ENCODE data around the gene A1BG.

DNA sequence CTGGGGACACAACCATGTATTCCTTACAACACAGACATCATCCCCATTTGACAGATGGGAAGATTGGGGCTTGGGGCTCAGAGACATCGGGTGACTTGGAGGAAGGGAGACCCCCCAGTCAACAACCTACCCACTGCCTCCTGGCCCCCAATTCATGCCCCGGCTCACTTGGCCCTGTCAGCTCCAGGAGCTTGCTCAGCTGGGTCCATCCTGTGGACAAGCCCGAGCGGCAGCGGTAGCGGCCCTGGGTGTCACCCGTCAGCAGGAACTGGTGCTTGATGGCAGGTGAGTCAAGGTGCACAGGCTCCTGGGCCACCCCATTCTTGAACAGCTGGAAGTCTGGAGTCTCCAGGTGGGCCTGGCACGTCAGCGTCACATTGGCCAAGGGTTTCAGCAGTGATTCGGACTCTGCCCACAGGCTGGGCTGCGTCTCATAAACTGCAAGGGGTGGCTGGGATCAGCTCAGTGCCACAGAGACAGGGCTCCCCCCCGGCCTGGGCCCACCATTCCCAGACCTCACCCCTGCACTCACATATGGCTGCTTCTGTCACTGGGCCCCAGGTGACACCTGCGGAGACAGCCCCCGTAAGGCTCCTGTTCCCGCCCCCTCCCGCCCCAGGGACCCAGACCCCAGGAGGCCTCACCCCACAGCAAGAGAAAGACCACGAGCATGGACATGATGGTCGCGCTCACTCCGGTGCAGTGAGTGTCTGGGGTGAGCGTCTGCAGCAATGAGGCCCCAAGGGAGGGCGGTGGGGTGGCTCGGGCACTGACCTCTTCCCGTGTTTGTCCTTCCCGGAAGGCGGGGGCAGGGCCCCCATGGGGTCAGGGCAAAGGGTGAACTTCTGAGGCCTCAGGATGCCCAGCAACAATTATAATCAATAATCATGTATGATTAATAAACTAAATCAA lies at the start of gene A1BG:
- TF ChIP-seq, protein P1, sequence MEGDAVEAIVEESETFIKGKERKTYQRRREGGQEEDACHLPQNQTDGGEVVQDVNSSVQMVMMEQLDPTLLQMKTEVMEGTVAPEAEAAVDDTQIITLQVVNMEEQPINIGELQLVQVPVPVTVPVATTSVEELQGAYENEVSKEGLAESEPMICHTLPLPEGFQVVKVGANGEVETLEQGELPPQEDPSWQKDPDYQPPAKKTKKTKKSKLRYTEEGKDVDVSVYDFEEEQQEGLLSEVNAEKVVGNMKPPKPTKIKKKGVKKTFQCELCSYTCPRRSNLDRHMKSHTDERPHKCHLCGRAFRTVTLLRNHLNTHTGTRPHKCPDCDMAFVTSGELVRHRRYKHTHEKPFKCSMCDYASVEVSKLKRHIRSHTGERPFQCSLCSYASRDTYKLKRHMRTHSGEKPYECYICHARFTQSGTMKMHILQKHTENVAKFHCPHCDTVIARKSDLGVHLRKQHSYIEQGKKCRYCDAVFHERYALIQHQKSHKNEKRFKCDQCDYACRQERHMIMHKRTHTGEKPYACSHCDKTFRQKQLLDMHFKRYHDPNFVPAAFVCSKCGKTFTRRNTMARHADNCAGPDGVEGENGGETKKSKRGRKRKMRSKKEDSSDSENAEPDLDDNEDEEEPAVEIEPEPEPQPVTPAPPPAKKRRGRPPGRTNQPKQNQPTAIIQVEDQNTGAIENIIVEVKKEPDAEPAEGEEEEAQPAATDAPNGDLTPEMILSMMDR (IDR thresholded peaks at IDR 0.05 in 2 of 3, conservative IDR thresholded peaks at IDR 0.05 in 1 of 3; ENCODE audit: borderline replicate concordance in 1 of 3, insufficient read depth in 1 of 3, low read depth in 2 of 3, low read length in 2 of 3) = no peak
- TF ChIP-seq POLR2A (IDR thresholded peaks at IDR 0.05; ENCODE audit: borderline replicate concordance, extremely low read depth, insufficient read depth, insufficient read length) (no peak), EZH2 (IDR thresholded peaks at IDR 0.05) (no peak), EGR1 (IDR thresholded peaks at IDR 0.05; ENCODE audit: low read depth) (no peak), POLR2AphosphoS5 (IDR thresholded peaks at IDR 0.05; ENCODE audit: low read depth, low read length) (no peak), CBX3 (IDR thresholded peaks at IDR 0.05; ENCODE audit: low read depth) (no peak)
- TF ChIP-seq, protein P2, sequence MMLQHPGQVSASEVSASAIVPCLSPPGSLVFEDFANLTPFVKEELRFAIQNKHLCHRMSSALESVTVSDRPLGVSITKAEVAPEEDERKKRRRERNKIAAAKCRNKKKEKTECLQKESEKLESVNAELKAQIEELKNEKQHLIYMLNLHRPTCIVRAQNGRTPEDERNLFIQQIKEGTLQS (IDR thresholded peaks at IDR 0.05) = no peak
- TF ChIP-seq, protein P3, sequence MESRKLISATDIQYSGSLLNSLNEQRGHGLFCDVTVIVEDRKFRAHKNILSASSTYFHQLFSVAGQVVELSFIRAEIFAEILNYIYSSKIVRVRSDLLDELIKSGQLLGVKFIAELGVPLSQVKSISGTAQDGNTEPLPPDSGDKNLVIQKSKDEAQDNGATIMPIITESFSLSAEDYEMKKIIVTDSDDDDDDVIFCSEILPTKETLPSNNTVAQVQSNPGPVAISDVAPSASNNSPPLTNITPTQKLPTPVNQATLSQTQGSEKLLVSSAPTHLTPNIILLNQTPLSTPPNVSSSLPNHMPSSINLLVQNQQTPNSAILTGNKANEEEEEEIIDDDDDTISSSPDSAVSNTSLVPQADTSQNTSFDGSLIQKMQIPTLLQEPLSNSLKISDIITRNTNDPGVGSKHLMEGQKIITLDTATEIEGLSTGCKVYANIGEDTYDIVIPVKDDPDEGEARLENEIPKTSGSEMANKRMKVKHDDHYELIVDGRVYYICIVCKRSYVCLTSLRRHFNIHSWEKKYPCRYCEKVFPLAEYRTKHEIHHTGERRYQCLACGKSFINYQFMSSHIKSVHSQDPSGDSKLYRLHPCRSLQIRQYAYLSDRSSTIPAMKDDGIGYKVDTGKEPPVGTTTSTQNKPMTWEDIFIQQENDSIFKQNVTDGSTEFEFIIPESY (IDR thresholded peaks at IDR 0.05; ENCODE audit: extremely low read depth, insufficient replicate concordance, low read length) = no peak
- TF ChIP-seq, protein P4, sequence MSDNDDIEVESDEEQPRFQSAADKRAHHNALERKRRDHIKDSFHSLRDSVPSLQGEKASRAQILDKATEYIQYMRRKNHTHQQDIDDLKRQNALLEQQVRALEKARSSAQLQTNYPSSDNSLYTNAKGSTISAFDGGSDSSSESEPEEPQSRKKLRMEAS (IDR thresholded peaks at IDR 0.05) = no peak
- TF ChIP-seq, protein P5, sequence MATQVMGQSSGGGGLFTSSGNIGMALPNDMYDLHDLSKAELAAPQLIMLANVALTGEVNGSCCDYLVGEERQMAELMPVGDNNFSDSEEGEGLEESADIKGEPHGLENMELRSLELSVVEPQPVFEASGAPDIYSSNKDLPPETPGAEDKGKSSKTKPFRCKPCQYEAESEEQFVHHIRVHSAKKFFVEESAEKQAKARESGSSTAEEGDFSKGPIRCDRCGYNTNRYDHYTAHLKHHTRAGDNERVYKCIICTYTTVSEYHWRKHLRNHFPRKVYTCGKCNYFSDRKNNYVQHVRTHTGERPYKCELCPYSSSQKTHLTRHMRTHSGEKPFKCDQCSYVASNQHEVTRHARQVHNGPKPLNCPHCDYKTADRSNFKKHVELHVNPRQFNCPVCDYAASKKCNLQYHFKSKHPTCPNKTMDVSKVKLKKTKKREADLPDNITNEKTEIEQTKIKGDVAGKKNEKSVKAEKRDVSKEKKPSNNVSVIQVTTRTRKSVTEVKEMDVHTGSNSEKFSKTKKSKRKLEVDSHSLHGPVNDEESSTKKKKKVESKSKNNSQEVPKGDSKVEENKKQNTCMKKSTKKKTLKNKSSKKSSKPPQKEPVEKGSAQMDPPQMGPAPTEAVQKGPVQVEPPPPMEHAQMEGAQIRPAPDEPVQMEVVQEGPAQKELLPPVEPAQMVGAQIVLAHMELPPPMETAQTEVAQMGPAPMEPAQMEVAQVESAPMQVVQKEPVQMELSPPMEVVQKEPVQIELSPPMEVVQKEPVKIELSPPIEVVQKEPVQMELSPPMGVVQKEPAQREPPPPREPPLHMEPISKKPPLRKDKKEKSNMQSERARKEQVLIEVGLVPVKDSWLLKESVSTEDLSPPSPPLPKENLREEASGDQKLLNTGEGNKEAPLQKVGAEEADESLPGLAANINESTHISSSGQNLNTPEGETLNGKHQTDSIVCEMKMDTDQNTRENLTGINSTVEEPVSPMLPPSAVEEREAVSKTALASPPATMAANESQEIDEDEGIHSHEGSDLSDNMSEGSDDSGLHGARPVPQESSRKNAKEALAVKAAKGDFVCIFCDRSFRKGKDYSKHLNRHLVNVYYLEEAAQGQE (IDR thresholded peaks at IDR 0.05; ENCODE audit: low read depth) = no peak
